Body of pancreas (tissue), 4 donors: ENCODE measurements around the gene GPR21.

Experiments used
- POLR2A ChIP-seq, 3 donors: fragments of 450-650 bp; IDR thresholded peaks; one replicate each; pipeline ENCODE4 v1.6.1; 2016; ENCODE audit warnings: antibody characterized with exemption in 3 of 3, mild to moderate bottlenecking in 2 of 3
- TF ChIP-seq, protein P1 (sequence below), 7 experiments: fragments of 450-650 bp in 4 of 7; fragments of 200-600 bp in 3 of 7; sonication (generic) in 3 of 7; IDR thresholded peaks; one replicate each; pipeline ENCODE4 v1.5.1; 2016 to 2019; ENCODE audit warnings: antibody characterized with exemption in 7 of 7

DNA sequence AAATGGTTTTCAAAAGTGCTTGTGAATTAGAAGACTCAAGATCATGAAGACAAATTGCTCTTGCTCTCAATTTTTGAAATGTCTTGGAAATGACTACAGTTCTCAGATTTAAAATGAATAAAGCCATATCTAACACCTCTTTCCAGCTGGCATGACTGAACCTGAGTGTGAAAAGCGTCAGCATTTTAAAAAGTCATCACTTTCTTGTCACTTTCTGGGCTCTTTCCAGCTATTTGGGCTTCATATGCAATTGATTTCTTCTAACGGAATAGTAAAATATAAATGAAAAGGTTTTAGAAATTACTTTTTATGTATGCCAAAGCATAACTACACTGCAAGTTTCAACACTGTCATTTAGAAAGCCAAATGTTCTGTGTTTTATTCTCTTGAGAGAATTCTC is 2.3 kb downstream of the GPR21 start:
- TF ChIP-seq, protein P1, sequence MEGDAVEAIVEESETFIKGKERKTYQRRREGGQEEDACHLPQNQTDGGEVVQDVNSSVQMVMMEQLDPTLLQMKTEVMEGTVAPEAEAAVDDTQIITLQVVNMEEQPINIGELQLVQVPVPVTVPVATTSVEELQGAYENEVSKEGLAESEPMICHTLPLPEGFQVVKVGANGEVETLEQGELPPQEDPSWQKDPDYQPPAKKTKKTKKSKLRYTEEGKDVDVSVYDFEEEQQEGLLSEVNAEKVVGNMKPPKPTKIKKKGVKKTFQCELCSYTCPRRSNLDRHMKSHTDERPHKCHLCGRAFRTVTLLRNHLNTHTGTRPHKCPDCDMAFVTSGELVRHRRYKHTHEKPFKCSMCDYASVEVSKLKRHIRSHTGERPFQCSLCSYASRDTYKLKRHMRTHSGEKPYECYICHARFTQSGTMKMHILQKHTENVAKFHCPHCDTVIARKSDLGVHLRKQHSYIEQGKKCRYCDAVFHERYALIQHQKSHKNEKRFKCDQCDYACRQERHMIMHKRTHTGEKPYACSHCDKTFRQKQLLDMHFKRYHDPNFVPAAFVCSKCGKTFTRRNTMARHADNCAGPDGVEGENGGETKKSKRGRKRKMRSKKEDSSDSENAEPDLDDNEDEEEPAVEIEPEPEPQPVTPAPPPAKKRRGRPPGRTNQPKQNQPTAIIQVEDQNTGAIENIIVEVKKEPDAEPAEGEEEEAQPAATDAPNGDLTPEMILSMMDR (IDR thresholded peaks at IDR 0.05) = no peak
- no peak for TF ChIP-seq POLR2A (IDR thresholded peaks at IDR 0.05)
